Lung (tissue), 12 donors: ENCODE measurements around the gene CCDC34. TPM values are rescaled to one million over a fixed set of nuclear protein-coding genes. Genes with fewer than 3 reads are reported as not detected.

ENCODE experiments used
- ATAC-seq: fragments of 200-7000 bp; cut with Tn5 transposase; one replicate; pipeline ENCODE4 v1.9.1; 2020; ENCODE audit warnings: moderate number of reproducible peaks; ENCODE audit not compliant: insufficient read depth, low FRiP score
- DNase-seq, 3 donors: peaks; one replicate each; pipeline ENCODE4 v3.0.0-alpha.2; 2013 to 2017
- H3K27ac ChIP-seq, 2 donors: one replicate each; pipeline ENCODE4 v1.5.1; 2013; ENCODE audit warnings: mild to moderate bottlenecking in 2 of 2, moderate library complexity in 2 of 2, control low read depth in 1 of 2, inconsistent platforms in 1 of 2, low read depth in 1 of 2, low read length in 1 of 2
- H3K27me3 ChIP-seq, 3 donors: one replicate each; pipeline ENCODE4 v1.5.1; 2013; ENCODE audit warnings: low read length in 2 of 3; ENCODE audit not compliant: control insufficient read depth in 3 of 3, insufficient read depth in 3 of 3
- H3K36me3 ChIP-seq, 4 donors: one replicate each; pipeline ENCODE4 v1.5.1; 2013; ENCODE audit warnings: low read length in 4 of 4, mild to moderate bottlenecking in 1 of 4, moderate library complexity in 1 of 4; ENCODE audit not compliant: control insufficient read depth in 4 of 4, insufficient read depth in 4 of 4
- H3K4me1 ChIP-seq, 5 donors: one replicate each; pipeline ENCODE4 v1.5.1; 2013; ENCODE audit warnings: low read length in 5 of 5, mild to moderate bottlenecking in 2 of 5, moderate library complexity in 1 of 5; ENCODE audit not compliant: control insufficient read depth in 5 of 5, insufficient read depth in 5 of 5
- H3K4me3 ChIP-seq: one replicate; pipeline ENCODE4 v1.5.1; 2013; ENCODE audit warnings: mild to moderate bottlenecking, control low read depth, moderate library complexity
- H3K9ac ChIP-seq, 2 donors: one replicate each; pipeline ENCODE4 v1.5.1; 2013; ENCODE audit warnings: low read length in 2 of 2, control low read depth in 1 of 2; ENCODE audit not compliant: insufficient read depth in 1 of 2
- H3K9me3 ChIP-seq, 4 donors: one replicate each; pipeline ENCODE4 v1.5.1; 2013; ENCODE audit warnings: low read length in 3 of 4, mild to moderate bottlenecking in 1 of 4, moderate library complexity in 1 of 4; ENCODE audit not compliant: control insufficient read depth in 4 of 4, insufficient read depth in 3 of 4
- CTCF ChIP-seq: IDR thresholded peaks from 2 replicates; pipeline ENCODE4 v1.5.1; 2012; ENCODE audit warnings: mild to moderate bottlenecking; ENCODE audit errors: control extremely low read depth, extremely low read depth
- WGBS, 2 donors: extraction: QIAGEN DNeasy Blood & Tissue Kit; methylation state at CpG; one replicate each; pipeline ENCODE4 v1.1.7; 2013; 5-methylcytosine and 5-hydroxymethylcytosine counted together
- polyA plus RNA-seq, 2 donors: library from polyadenylated mRNA; stranded (reverse); fragments of 200-250 nt; gene quantifications; one replicate each; pipeline ENCODE4 v1.2.1, GENCODE V29; 2013
- total RNA-seq, 2 donors: library from RNA; depleted of rRNA in 1 of 2; stranded (reverse); fragments of >200 nt in 1 of 2; gene quantifications; one replicate each; pipeline ENCODE4 v1.2.1, GENCODE V29; 2014 to 2021
- donor health status: control.
- donor health status: control.
- donor health status: Bipolar disorder and iron deficiency.
- donor health status: healthy.
- donor health status: DM: yes; HTN: yes; CAD: no.

Gene CCDC34
- total and polyA plus RNA-seq, 4 donors = 2.3 to 4.0 (median 3.5) TPM

DNA sequence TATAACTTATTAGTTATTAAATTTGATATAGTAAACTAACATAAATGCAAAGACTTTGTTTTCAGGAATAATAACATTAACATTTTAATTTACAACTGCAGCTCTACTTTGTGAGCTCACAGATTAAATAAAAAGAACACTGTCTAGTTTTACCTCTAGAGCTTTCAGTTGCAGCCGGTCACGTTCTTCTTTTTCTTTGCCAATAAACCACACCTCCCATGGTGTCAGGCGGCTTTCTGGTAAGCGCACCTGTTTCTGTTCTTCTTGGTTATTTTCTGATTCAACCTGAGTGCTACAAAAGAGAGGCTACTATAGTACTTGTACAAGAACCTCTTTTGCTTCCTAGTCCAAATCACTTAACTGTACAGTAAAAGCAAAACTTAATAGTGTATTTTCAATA, 5.8 kb downstream of the CCDC34 start:
- Histone ChIP-seq H3K4me3 (no peak overlapping the region), H3K27ac (no peak overlapping the region), H3K4me1 (peaks cover 0 to 13% (median 2%) of the 10 kb centered on the region in 5 donors), H3K9me3 (no peaks in the 10 kb centered on the region), H3K27me3 (no peaks in the 10 kb centered on the region), H3K36me3 (no peaks in the 10 kb centered on the region), H3K9ac (no peak overlapping the region)
- WGBS, 2 donors = 65 to 88% methylated on average over 4 of the region's 4 CpGs
- no peak for DNase-seq
- no peak for ATAC-seq
- TF ChIP-seq CTCF = no peak

DNA sequence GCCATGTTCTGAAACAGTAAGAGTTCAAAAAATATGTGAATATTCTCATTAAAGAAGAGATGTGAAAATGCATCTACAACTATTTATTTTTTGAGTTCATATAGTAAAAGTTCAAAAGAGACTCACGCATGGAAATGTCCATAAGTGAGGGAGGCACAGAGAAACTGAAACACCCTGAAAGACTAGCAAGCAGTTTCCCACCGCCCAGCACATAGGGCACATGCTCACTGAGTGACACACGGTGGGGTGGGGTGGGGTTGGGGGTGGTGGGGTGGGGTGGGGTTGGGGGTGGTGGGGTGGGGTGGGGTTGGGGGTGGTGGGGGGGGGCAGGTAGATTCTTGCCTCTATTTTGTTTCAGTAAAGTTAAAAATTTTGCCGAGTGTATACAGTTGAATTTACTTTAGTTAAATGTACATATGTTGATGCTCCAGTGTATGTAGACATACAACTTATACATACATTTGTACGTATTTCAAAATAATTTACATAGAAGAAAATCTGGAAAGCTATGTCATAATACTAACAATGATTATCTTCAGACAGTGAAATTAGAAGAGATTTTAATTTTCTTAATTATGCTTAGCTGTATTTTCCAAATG, 6.3 kb downstream of the CCDC34 start:
- Histone ChIP-seq H3K4me3 (no peak overlapping the region), H3K4me1 (peaks cover 0 to 8% (median under 1%) of the 10 kb centered on the region in 5 donors), H3K27me3 (no peaks in the 10 kb centered on the region), H3K27ac (no peak overlapping the region), H3K9me3 (no peaks in the 10 kb centered on the region), H3K9ac (no peak overlapping the region), H3K36me3 (no peaks in the 10 kb centered on the region)
- TF ChIP-seq CTCF = no peak
- 88 to 92% methylated on average over 5 of the region's 5 CpGs for WGBS, 2 donors
- ATAC-seq (no peak), DNase-seq (no peak)

DNA sequence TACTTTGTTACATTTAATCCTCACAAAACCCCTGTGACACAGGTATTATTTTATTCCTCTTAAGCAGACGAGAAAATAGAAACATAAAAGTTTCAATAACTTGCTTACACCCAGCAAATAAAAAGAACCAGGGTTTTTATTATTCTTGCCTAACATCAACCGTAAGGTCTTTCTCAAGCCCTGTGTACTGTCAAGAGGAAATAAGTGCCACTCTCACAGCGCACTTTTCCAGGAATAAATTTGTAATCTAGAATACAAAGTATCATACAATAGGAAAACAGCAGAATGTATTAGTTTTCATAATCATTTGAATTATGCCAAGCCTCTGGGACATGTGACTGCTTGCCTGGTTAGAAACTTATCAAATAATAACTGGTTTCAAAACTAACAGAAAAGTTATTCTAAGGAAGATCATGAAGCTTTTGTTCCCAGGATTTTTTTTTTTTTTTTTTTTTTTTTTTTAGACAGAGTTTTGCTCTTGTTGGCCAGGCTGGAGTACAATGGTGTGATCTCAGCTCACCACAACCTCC, 7.4 kb downstream of the CCDC34 start:
- WGBS, 2 donors = 29 to 57% methylated on average over 3 of the region's 3 CpGs
- Histone ChIP-seq H3K4me3 (no peak overlapping the region), H3K27me3 (no peaks in the 10 kb centered on the region), H3K9me3 (no peaks in the 10 kb centered on the region), H3K36me3 (no peaks in the 10 kb centered on the region), H3K9ac (no peak overlapping the region), H3K27ac (no peak overlapping the region), H3K4me1 (peaks cover 2 to 13% (median 5%) of the 10 kb centered on the region in 5 donors)
- TF ChIP-seq CTCF = no peak
- DNase-seq (peak in 1 of 3 donors; percentile 6), ATAC-seq (no peak)
